Stimulated activated CD4-positive, alpha-beta T cell treated with anti-CD3 and anti-CD28 coated beads, Interleukin-4, amount 100 ng/mL, for 24 hours (primary cell): ENCODE data around the gene SHC3.

ENCODE experiments used
- DNase-seq: peaks from one replicate; pipeline ENCODE4 v3.0.0-alpha.2; 2020

The SHC3 gene

GRCh38 chr9:89185980-89186379 lies 7.4 kb upstream of the SHC3 start:
- DNase-seq, result no peak

- DNase-seq, result no peak
These were observed 4.5 kb upstream of the SHC3 start for GRCh38 chr9:89183146-89183545.

GRCh38 chr9:89182369-89182768 lies 3.8 kb upstream of the SHC3 start:
- no peak for DNase-seq

GRCh38 chr9:89179895-89180734 lies 1.5 kb upstream of the SHC3 start:
- peak; percentile 41 for DNase-seq

- DNase-seq, result no peak
These were observed 899 bp upstream of the SHC3 start for GRCh38 chr9:89179540-89179894.

GRCh38 chr9:89178830-89179539 lies 367 bp upstream of the SHC3 start:
- no peak for DNase-seq

GRCh38 chr9:89177012-89177943 lies 1.3 kb downstream of the SHC3 start:
- no peak for DNase-seq

GRCh38 chr9:89175828-89176261 lies 2.8 kb downstream of the SHC3 start:
- DNase-seq, result no peak

- no peak for DNase-seq
These were observed 4.3 kb downstream of the SHC3 start for GRCh38 chr9:89174291-89174690.

- no peak for DNase-seq
These were observed 5.5 kb downstream of the SHC3 start for GRCh38 chr9:89173072-89173471.

GRCh38 chr9:89172398-89172797 lies 6.2 kb downstream of the SHC3 start:
- no peak for DNase-seq

- no peak for DNase-seq
These were observed 6.9 kb downstream of the SHC3 start for GRCh38 chr9:89171693-89172092.

- no peak for DNase-seq
These were observed 7.4 kb downstream of the SHC3 start for GRCh38 chr9:89171231-89171630.

- no peak for DNase-seq
These were observed 9.5 kb downstream of the SHC3 start for GRCh38 chr9:89168901-89169813.

GRCh38 chr9:89167788-89168187 lies 10.8 kb downstream of the SHC3 start:
- DNase-seq, result no peak

GRCh38 chr9:89166852-89167251 lies 11.8 kb downstream of the SHC3 start:
- DNase-seq, result no peak

GRCh38 chr9:89165880-89166279 lies 12.7 kb downstream of the SHC3 start:
- DNase-seq, result no peak

- DNase-seq, result no peak
These were observed 13.3 kb downstream of the SHC3 start for GRCh38 chr9:89165341-89165740.

- no peak for DNase-seq
These were observed 17.4 kb downstream of the SHC3 start for GRCh38 chr9:89161221-89161620.

GRCh38 chr9:89160806-89161205 lies 17.8 kb downstream of the SHC3 start:
- DNase-seq, result no peak

GRCh38 chr9:89154651-89155336 lies 23.8 kb downstream of the SHC3 start:
- peak; percentile 34 for DNase-seq

GRCh38 chr9:89154218-89154617 lies 24.4 kb downstream of the SHC3 start:
- no peak for DNase-seq
